T-helper 2 cell (primary cell): ENCODE data around the gene HIVEP2.

Experiments
- DNase-seq, 5 experiments: peaks; one replicate each; pipeline versions ENCODE4 v3.0.0 to v3.0.0-alpha.2; 2012 to 2022

HIVEP2 gene

GRCh38 chr6:142816031-142816430, 128.9 kb downstream of the HIVEP2 start:
- no peak for DNase-seq

GRCh38 chr6:142811923-142812322, 133.1 kb downstream of the HIVEP2 start:
- no peak for DNase-seq

- peak in 1 of 5 experiments; percentile 60 for DNase-seq
Observed at GRCh38 chr6:142810952-142811514, 133.9 kb downstream of the HIVEP2 start.

GRCh38 chr6:142809947-142810346, 135.0 kb downstream of the HIVEP2 start:
- DNase-seq, result no peak

GRCh38 chr6:142808405-142809061, 136.4 kb downstream of the HIVEP2 start:
- DNase-seq, result no peak

GRCh38 chr6:142805042-142805441, 139.9 kb downstream of the HIVEP2 start:
- DNase-seq, result no peak

GRCh38 chr6:142804490-142804889, 140.5 kb downstream of the HIVEP2 start:
- DNase-seq, result no peak

GRCh38 chr6:142803495-142804058, 141.4 kb downstream of the HIVEP2 start:
- DNase-seq, result no peak

GRCh38 chr6:142803032-142803431, 141.9 kb downstream of the HIVEP2 start:
- DNase-seq, result no peak

- DNase-seq, result peak in 1 of 5 experiments; percentile 30
Observed at GRCh38 chr6:142802124-142802523, 142.9 kb downstream of the HIVEP2 start.

- no peak for DNase-seq
Observed at GRCh38 chr6:142800240-142800639, 144.7 kb downstream of the HIVEP2 start.

- no peak for DNase-seq
Observed at GRCh38 chr6:142799639-142800038, 145.3 kb downstream of the HIVEP2 start.

- no peak for DNase-seq
Observed at GRCh38 chr6:142797159-142797558, 147.8 kb downstream of the HIVEP2 start.

GRCh38 chr6:142796571-142796970, 148.4 kb downstream of the HIVEP2 start:
- DNase-seq, result no peak

GRCh38 chr6:142796024-142796423, 149.0 kb downstream of the HIVEP2 start:
- DNase-seq, result no peak

- no peak for DNase-seq
Observed at GRCh38 chr6:142794424-142794823, 150.6 kb downstream of the HIVEP2 start.

GRCh38 chr6:142790257-142790656, 154.7 kb downstream of the HIVEP2 start:
- no peak for DNase-seq

GRCh38 chr6:142787422-142787821, 157.6 kb downstream of the HIVEP2 start:
- no peak for DNase-seq

GRCh38 chr6:142786476-142786875, 158.5 kb downstream of the HIVEP2 start:
- DNase-seq, result no peak

- peak in 1 of 5 experiments; percentile 34 for DNase-seq
Observed at GRCh38 chr6:142784344-142784743, 160.6 kb downstream of the HIVEP2 start.

- DNase-seq, result no peak
Observed at GRCh38 chr6:142783499-142783898, 161.5 kb downstream of the HIVEP2 start.

GRCh38 chr6:142781129-142781528, 163.8 kb downstream of the HIVEP2 start:
- no peak for DNase-seq

GRCh38 chr6:142773859-142774648, 170.9 kb downstream of the HIVEP2 start:
- peak in 1 of 5 experiments; percentile 63 for DNase-seq
